Uterus (tissue), 2 donors: ENCODE results near the gene SMG5.

Source experiments
- CTCF ChIP-seq, 4 experiments: fragments of 200-600 bp in 2 of 4; fragments of 450-650 bp in 2 of 4; sonication (generic) in 2 of 4; IDR thresholded peaks; one replicate each; pipeline ENCODE4 v1.5.1; 2016 to 2019; ENCODE audit warnings: antibody characterized with exemption in 4 of 4, mild to moderate bottlenecking in 2 of 4, moderate library complexity in 1 of 4
- POLR2A ChIP-seq, 2 donors: fragments of 450-650 bp; IDR thresholded peaks; one replicate each; pipeline ENCODE4 v1.6.1; 2016; ENCODE audit warnings: antibody characterized with exemption in 2 of 2, mild to moderate bottlenecking in 1 of 2, moderate library complexity in 1 of 2

GRCh38 chr1:156244126-156244525 is 38.5 kb downstream of the SMG5 start:
- TF ChIP-seq POLR2A (IDR thresholded peaks at IDR 0.05) (no peak), CTCF (IDR thresholded peaks at IDR 0.05) (no peak)
